Astrocyte (in vitro differentiated cells and primary cell): ENCODE results near the gene FAM3D. TPM values are rescaled to one million over a fixed set of nuclear protein-coding genes. Genes with fewer than 3 reads are reported as not detected.

ENCODE experiments used
- DNase-seq: peaks from one replicate; pipeline ENCODE4 v3.0.0-alpha.2; 2010; ENCODE audit warnings: low read depth
- FAIRE-seq: peaks from 2 replicates; lab custom pipeline; 2011; peaks lifted over from hg19 to GRCh38; lab: Jason Lieb, UNC
- H2AFZ ChIP-seq: 2 replicates; pipeline ENCODE4 v1.6.0; 2012; ENCODE audit warnings: low read depth, low read length, inconsistent platforms
- H3K27ac ChIP-seq: 2 replicates; pipeline ENCODE4 v1.5.1; 2011; ENCODE audit warnings: low read depth, low read length, inconsistent platforms
- H3K27me3 ChIP-seq: 2 replicates; pipeline ENCODE4 v1.6.0; 2011; ENCODE audit warnings: low read length, inconsistent platforms; ENCODE audit not compliant: insufficient read depth
- H3K36me3 ChIP-seq: 2 replicates; pipeline ENCODE4 v1.5.1; 2011; ENCODE audit warnings: low read length, inconsistent platforms; ENCODE audit not compliant: insufficient read depth
- H3K4me1 ChIP-seq: 2 replicates; pipeline ENCODE4 v1.5.1; 2011; ENCODE audit warnings: low read length, inconsistent platforms; ENCODE audit not compliant: insufficient read depth
- H3K4me2 ChIP-seq: 2 replicates; pipeline ENCODE4 v1.6.0; 2012; ENCODE audit warnings: low read length, inconsistent platforms
- H3K4me3 ChIP-seq: 2 replicates; pipeline ENCODE4 v1.5.1; 2011; ENCODE audit warnings: low read depth, mild to moderate bottlenecking, low read length, inconsistent platforms; ENCODE audit not compliant: insufficient read depth
- H3K79me2 ChIP-seq: 2 replicates; pipeline ENCODE4 v1.6.0; 2012; ENCODE audit warnings: mild to moderate bottlenecking, low read length, inconsistent platforms; ENCODE audit not compliant: insufficient read depth
- H3K9ac ChIP-seq: 2 replicates; pipeline ENCODE4 v1.6.0; 2012; ENCODE audit warnings: mild to moderate bottlenecking, low read length, inconsistent platforms
- H3K9me3 ChIP-seq: 2 replicates; pipeline ENCODE4 v1.5.1; 2012; ENCODE audit warnings: low read depth, mild to moderate bottlenecking, low read length, inconsistent platforms; ENCODE audit not compliant: insufficient read depth
- H4K20me1 ChIP-seq: 2 replicates; pipeline ENCODE4 v1.6.0; 2012; ENCODE audit warnings: low read length, inconsistent platforms; ENCODE audit not compliant: insufficient read depth
- H3K27ac Mint-ChIP-seq: one replicate; pipeline ENCODE4 v1.8.0; 2021; ENCODE audit warnings: mild to moderate bottlenecking, mixed read lengths; ENCODE audit not compliant: unreplicated experiment
- H3K27me3 Mint-ChIP-seq: one replicate; pipeline ENCODE4 v1.8.0; 2021; ENCODE audit warnings: low read depth, mixed read lengths; ENCODE audit not compliant: unreplicated experiment
- H3K36me3 Mint-ChIP-seq: one replicate; pipeline ENCODE4 v1.8.0; 2021; ENCODE audit warnings: low read depth, mixed read lengths; ENCODE audit not compliant: unreplicated experiment
- H3K4me1 Mint-ChIP-seq: one replicate; pipeline ENCODE4 v1.8.0; 2021; ENCODE audit warnings: low read depth, mixed read lengths; ENCODE audit not compliant: unreplicated experiment
- H3K4me3 Mint-ChIP-seq: one replicate; pipeline ENCODE4 v1.8.0; 2021; ENCODE audit warnings: mild to moderate bottlenecking, moderate library complexity, mixed read lengths; ENCODE audit not compliant: unreplicated experiment
- H3K9me3 Mint-ChIP-seq: one replicate; pipeline ENCODE4 v1.8.0; 2021; ENCODE audit warnings: mild to moderate bottlenecking, mixed read lengths; ENCODE audit not compliant: unreplicated experiment
- CTCF ChIP-seq: IDR thresholded peaks from 2 replicates; pipeline ENCODE4 v1.5.1; 2011; ENCODE audit warnings: low read depth, mild to moderate bottlenecking, inconsistent platforms, low read length, moderate library complexity; ENCODE audit not compliant: insufficient read depth
- EZH2 ChIP-seq: IDR thresholded peaks from 2 replicates; pipeline ENCODE4 v1.6.1; 2012; ENCODE audit warnings: mild to moderate bottlenecking, low read length, inconsistent platforms; ENCODE audit not compliant: insufficient read depth
- total RNA-seq: library from RNA; stranded (reverse); gene quantifications from 2 replicates; pipeline ENCODE4 v1.2.1, GENCODE V29; 2021

Gene FAM3D
- total RNA-seq, 1 donor from 2014 or later: not detected

- Histone ChIP-seq H3K36me3 (no peaks in the 10 kb centered on the region), H3K9me3 (no peaks in the 10 kb centered on the region), H3K27ac (no peak overlapping the region), H3K79me2 (no peaks in the 10 kb centered on the region), H4K20me1 (no peaks in the 10 kb centered on the region), H3K9ac (no peak overlapping the region), H3K4me2 (no peak overlapping the region), H2AFZ (no peak overlapping the region), H3K4me1 (no peaks in the 10 kb centered on the region), H3K4me3 (no peak overlapping the region), H3K27me3 (peaks cover 30% of the 10 kb centered on the region)
- Mint-ChIP-seq H3K9me3 (peaks cover 8% of the 10 kb centered on the region), H3K4me1 (no peaks in the 10 kb centered on the region), H3K36me3 (no peaks in the 10 kb centered on the region), H3K4me3 (no peak overlapping the region), H3K27me3 (peaks cover 21% of the 10 kb centered on the region), H3K27ac (no peak overlapping the region)
- FAIRE-seq: no peak
- DNase-seq: no peak
- TF ChIP-seq EZH2: no peak
- TF ChIP-seq CTCF: no peak
These were observed 63.0 kb downstream of the FAM3D start for GRCh38 chr3:58603606-58604005.

GRCh38 chr3:58597770-58598310 is 68.7 kb downstream of the FAM3D start:
- Mint-ChIP-seq H3K27me3 (peaks cover 7% of the 10 kb centered on the region), H3K4me1 (no peaks in the 10 kb centered on the region), H3K27ac (no peak overlapping the region), H3K36me3 (no peaks in the 10 kb centered on the region), H3K4me3 (no peak overlapping the region), H3K9me3 (no peaks in the 10 kb centered on the region)
- Histone ChIP-seq H3K4me2 (no peak overlapping the region), H2AFZ (no peak overlapping the region), H3K9me3 (no peaks in the 10 kb centered on the region), H3K79me2 (no peaks in the 10 kb centered on the region), H4K20me1 (no peaks in the 10 kb centered on the region), H3K4me1 (no peaks in the 10 kb centered on the region), H3K27ac (no peak overlapping the region), H3K36me3 (no peaks in the 10 kb centered on the region), H3K4me3 (no peak overlapping the region), H3K9ac (no peak overlapping the region), H3K27me3 (no peaks in the 10 kb centered on the region)
- no peak for TF ChIP-seq CTCF
- no peak for TF ChIP-seq EZH2
- DNase-seq (no peak), FAIRE-seq (no peak)

GRCh38 chr3:58596834-58597518 is 69.6 kb downstream of the FAM3D start:
- Mint-ChIP-seq H3K4me3 (no peak overlapping the region), H3K4me1 (no peaks in the 10 kb centered on the region)
- no peak for FAIRE-seq

More at GRCh38 chr3:58596834-58597518, 69.6 kb downstream of the FAM3D start:
- no peak overlapping the region for H3K4me2 ChIP-seq
- Mint-ChIP-seq H3K27ac (no peak overlapping the region), H3K9me3 (no peaks in the 10 kb centered on the region), H3K36me3 (no peaks in the 10 kb centered on the region), H3K27me3 (peaks cover 3% of the 10 kb centered on the region)
- no peaks in the 10 kb centered on the region for H4K20me1 ChIP-seq
- no peaks in the 10 kb centered on the region for H3K4me1 ChIP-seq
- no peak overlapping the region for H3K4me3 ChIP-seq
- TF ChIP-seq EZH2 (no peak), CTCF (no peak)
- H3K9ac ChIP-seq: no peak overlapping the region
- H3K27me3 ChIP-seq: no peaks in the 10 kb centered on the region
- no peak overlapping the region for H3K27ac ChIP-seq
- DNase-seq: no peak
- no peak overlapping the region for H2AFZ ChIP-seq
- no peaks in the 10 kb centered on the region for H3K9me3 ChIP-seq
- no peaks in the 10 kb centered on the region for H3K36me3 ChIP-seq
- no peaks in the 10 kb centered on the region for H3K79me2 ChIP-seq
